Activated CD8-positive, alpha-beta memory T cell treated with anti-CD3 and anti-CD28 coated beads for 24 hours (primary cell): ENCODE measurements around the gene WASHC2C.
"Not testable (repeated sequence)": the region's sequence is repeated elsewhere in the genome, so short reads cannot be mapped to it uniquely, and the experiment has no call there.

Experiments used
- DNase-seq: peaks from one replicate; pipeline ENCODE4 v3.0.0-alpha.2; 2020

WASHC2C gene

GRCh38 chr10:45771757-45772461, 44.8 kb downstream of the WASHC2C start:
- DNase-seq, result not testable (repeated sequence)

- DNase-seq, result not testable (repeated sequence)
Measured at GRCh38 chr10:45786217-45786616, 59.2 kb downstream of the WASHC2C start.

DNA sequence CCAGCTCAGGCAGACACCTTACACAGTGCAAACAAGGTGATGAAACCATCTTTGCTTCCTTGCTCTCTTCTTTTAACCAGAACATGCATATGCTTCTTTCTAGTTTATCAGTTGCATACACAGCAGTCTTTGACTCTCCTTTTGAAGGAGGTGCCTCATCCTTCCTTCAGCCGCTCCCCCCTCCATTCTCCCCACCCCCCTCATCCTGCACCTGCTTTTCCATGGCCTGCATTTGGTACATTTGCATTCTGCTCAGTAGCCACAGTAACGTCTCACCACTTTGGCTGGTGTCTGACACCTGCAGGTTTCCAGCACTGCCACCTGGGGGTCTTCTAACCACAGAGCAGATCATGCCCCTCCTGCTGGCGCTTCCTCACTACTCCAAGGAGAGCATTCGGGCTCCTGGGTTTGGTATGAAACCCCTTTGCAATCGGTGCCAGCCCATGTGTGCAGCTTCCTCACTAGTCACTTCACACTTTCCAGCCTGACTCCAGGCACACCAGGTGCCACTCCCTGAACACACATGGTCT, 60.2 kb downstream of the WASHC2C start:
- not testable (repeated sequence) for DNase-seq

- not testable (repeated sequence) for DNase-seq
Measured at GRCh38 chr10:45789991-45790390, 62.9 kb downstream of the WASHC2C start.

- not testable (repeated sequence) for DNase-seq
Measured at GRCh38 chr10:45790694-45791426, 63.8 kb downstream of the WASHC2C start.

DNA sequence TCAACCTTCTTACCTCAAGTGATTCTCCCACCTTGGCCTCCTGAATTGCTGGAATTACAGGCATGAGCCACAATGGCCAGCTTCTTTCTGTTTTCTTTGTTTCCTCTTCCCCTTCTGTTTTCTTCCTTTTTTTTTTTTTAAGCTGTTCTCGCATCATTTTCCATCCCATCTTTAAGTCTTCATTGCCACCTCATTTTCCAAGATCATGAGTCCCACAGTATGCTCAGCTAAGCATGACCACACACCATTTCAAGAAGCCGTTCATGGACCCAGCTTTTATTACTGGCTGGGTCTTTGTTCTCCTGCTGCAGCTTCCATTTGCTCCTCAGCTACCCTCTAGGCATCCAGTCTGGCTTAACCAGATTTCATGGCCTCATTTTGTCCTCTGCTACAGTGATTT, 67.7 kb downstream of the WASHC2C start:
- not testable (repeated sequence) for DNase-seq

GRCh38 chr10:45803060-45804010, 76.3 kb downstream of the WASHC2C start:
- not testable (repeated sequence) for DNase-seq

DNA sequence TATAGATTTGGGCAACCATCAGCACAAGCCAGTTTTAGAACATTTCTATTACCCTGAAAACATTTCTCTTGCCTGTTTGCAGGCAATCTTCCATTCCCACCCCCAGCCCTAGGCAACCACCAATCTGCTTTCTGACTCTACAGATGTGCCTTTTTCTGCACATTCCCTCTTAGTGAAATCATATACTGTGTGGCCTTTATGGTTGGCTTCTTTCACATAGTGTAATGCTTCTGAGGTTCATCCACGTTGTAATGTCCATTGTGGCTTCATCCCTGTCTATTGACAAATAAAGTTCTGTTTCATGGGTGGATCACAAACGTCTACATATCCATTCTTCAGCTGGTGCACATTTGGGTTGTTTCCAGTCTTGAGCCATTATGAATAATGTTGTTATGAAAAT, 77.9 kb downstream of the WASHC2C start:
- DNase-seq, result not testable (repeated sequence)

GRCh38 chr10:45809837-45810236, 82.8 kb downstream of the WASHC2C start:
- no peak for DNase-seq

GRCh38 chr10:45811075-45811474, 84.0 kb downstream of the WASHC2C start:
- no peak for DNase-seq

- DNase-seq, result not testable (repeated sequence)
Measured at GRCh38 chr10:45812959-45813358, 85.9 kb downstream of the WASHC2C start.

DNA sequence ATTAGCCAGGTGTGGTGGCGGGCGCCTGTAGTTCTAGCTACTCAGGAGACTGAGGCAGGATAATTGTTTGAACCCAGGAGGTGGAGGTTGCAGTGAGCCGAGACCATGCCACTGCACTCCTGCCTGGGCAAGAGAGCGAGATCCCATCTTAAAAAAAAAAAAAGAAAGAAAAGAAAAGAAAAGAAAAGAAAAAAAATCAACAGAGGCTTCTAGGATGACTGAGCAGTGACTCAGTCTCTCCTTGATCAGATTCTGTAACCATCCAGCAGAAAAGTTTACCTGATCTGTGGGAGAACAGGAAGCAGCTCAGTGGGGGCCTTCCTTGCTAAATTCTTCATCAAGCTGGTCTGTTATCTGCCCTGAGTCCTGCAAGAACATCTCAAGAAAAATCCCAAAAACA, 87.1 kb downstream of the WASHC2C start:
- not testable (repeated sequence) for DNase-seq

DNA sequence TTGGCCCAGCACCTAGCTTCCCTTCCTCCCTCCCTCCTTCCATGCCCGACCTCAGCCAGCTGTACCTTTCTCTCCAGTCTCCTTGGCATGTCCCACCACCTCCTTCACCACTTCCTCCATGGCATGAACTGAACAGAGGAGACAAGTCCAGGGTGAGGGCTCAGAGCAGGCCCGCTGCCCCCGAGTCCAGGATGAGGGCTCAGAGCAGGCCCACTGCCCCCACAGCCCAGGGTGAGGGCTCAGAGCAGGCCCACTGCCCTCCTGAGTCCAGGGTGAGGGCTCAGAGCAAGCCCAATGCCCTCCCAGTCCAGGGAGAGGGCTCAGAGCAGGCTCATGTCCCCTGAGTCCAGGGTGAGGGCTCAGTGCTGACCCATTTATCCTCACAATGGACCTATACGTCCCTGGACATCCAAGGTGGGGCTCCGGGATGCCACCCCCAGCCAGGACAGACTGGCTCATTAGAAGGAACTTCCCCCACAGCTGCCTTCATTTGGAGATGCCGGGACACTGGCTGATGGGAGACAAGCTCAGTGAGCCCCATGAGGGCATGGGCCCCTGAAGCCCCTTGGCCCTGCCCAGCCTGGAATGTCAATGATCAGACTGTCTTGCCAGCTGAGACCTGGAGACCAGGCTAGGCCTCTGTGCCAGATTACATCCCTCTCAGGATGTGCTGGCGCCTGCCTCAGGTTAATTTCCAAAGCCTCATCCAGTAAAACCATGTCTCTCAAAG, 90.2 kb downstream of the WASHC2C start:
- no peak for DNase-seq

DNA sequence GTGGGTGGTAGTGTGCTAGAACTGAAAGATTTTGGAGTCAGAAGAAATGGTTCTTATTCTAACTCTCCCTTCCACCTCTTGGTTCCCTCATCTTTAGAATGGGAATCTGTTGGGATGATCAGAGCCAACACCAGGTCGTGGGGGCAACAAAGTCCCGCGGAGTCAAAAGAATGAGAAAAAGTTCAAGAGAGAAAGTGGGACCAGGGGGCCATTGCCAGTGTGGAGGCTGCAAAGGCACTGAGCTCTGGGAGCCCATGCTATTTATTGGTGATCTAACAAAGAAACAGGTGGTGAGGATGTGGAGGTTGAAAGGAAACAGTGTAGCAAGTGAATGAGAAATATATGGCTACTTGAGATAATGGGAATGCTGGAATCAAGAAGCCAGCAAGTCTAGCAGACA, 90.8 kb downstream of the WASHC2C start:
- no peak for DNase-seq

- no peak for DNase-seq
Measured at GRCh38 chr10:45819552-45819951, 92.5 kb downstream of the WASHC2C start.

DNA sequence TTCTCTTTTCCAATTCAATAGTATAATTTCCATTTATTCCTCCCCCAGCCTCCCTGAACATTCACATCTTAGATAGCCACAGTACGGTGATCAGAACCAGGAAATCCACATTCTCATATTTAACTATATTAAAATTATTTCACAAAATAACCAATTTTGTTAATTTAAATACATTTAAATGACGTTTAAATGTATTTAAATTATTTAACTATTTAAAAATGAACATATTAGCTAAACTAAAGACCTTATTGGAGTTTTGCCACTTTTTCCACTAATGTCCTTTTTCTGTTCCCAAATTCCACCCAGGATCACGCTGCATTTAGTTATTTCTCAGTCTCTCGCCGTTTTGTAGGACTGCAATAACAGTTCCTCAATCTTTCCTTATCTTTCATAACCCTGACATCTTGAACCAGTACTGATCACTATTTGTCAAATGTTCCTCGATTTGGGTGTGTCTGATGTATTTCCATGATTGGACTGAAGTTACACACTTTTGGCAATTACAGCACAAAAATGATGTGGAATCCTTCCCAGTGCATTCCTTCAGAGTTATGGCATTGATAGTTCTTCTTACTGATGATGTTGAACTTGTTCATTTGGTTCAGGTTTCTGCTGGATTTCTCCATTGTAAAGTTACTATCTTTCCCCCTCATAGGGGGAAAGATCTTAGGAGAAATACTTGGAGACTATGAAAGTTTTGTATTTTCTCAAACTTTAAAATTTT, 93.2 kb downstream of the WASHC2C start:
- not testable (repeated sequence) for DNase-seq

- DNase-seq, result not testable (repeated sequence)
Measured at GRCh38 chr10:45822918-45823317, 95.9 kb downstream of the WASHC2C start.
